Activated CD4-positive, alpha-beta T cell treated with anti-CD3 and anti-CD28 coated beads, Interleukin-2, Interleukin-6, amounts not matched to agents 100 ng/mL and 50 ng/mL, durations not matched to agents 16 hours and 8 hours (primary cell): ENCODE results near the gene CSNK2A3.

ENCODE experiments used
- DNase-seq: peaks from one replicate; pipeline ENCODE4 v3.0.0-alpha.2; 2020

CSNK2A3 gene

DNA sequence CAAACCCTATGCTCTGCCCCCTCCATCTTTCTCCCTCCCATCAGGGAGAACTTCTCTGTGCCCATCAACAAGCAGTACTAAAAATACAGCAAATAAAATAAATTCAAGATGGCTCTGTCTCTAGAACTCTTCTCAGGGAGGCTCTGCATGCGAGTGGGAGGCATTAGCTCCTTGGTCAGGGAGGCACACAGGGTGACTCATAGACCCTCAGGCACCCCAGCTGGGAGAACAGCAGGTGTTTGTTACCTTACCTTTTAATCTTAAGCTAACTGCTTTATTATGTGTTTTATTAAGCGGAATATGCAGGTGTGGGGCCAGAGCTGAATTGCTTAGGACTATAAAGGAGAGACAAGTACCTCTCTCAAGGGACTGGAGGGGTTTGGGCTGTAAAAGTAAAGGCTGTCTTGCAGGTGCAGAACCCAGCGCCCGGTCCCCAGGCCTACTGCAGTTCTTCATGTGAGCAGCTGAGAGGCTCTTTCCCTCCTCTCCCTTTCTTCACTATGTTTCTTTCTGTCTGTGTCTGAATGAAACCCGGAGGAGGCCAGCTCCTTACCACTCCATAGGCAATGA, 20.8 kb downstream of the CSNK2A3 start:
- no peak for DNase-seq

GRCh38 chr11:11329062-11329806, 23.8 kb downstream of the CSNK2A3 start:
- no peak for DNase-seq

- no peak for DNase-seq
Observed at GRCh38 chr11:11324090-11324489, 29.0 kb downstream of the CSNK2A3 start.

DNA sequence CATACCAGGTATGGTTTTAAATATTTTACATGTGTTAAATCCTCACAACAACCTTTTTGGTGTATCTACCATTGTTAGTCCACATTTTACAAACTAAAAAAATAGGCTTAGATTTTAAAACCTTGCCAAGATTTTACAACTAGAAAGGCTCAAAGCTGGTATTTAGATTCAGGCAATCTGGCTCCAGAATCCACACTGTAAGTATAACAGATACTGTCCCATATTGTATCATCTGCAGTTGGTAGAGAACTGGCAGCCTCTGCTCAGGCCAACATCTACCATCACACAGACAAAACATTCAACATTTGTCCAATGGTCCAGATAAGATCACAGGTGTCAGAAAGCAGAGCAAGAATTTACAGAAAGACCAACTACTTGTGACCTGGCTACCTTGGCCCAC, 30.9 kb downstream of the CSNK2A3 start:
- no peak for DNase-seq

- no peak for DNase-seq
Observed at GRCh38 chr11:11320825-11321224, 32.2 kb downstream of the CSNK2A3 start.

- DNase-seq: no peak
Observed at GRCh38 chr11:11318961-11319360, 34.1 kb downstream of the CSNK2A3 start.

GRCh38 chr11:11318461-11318860, 34.6 kb downstream of the CSNK2A3 start:
- no peak for DNase-seq

GRCh38 chr11:11316651-11317230, 36.3 kb downstream of the CSNK2A3 start:
- no peak for DNase-seq

- no peak for DNase-seq
Observed at GRCh38 chr11:11313902-11314692, 39.0 kb downstream of the CSNK2A3 start.

DNA sequence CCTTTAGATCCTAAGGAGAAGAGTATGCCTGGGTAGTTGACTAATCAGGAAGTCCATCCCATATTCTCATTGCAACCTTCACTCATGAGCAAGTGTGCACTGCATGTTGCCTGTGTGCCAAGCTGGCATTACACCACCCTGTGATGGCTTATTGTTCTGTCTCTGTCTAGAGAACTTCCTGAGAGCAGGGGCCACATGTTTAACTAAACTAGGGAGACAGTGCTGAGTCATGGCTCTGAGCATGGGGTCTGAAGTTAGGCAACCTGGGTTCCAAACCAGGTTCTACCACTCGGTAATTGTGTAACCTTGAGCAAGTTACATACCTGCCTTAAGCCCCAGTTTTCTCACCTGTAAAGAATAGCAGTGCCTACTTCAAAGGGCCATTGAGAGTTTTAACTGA, 39.6 kb downstream of the CSNK2A3 start:
- DNase-seq: no peak

GRCh38 chr11:11312738-11313137, 40.3 kb downstream of the CSNK2A3 start:
- DNase-seq: no peak

DNA sequence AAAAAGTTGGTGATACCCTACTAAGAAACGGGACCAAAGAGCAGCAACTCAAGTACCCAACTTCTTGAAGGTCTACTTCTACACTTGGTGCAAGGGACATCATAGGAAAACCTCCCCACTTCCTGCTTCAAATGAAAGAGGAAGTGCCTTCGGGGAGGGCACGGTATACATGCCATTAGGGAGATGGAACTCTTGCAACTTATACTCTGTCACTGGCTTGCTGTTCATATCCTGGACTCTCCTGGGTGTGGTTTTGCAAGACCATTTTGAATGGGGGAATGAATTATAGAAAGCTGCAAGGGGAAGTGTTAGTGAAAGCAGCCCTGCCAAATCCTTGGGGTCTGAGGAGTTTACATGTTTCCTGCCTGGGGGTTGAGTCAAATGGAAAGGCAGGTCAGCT, 41.9 kb downstream of the CSNK2A3 start:
- peak; percentile 3 for DNase-seq

GRCh38 chr11:11309906-11310305, 43.1 kb downstream of the CSNK2A3 start:
- DNase-seq: no peak

- DNase-seq: no peak
Observed at GRCh38 chr11:11308249-11308648, 44.8 kb downstream of the CSNK2A3 start.

GRCh38 chr11:11306855-11307254, 46.2 kb downstream of the CSNK2A3 start:
- DNase-seq: no peak

GRCh38 chr11:11304550-11304949, 48.5 kb downstream of the CSNK2A3 start:
- no peak for DNase-seq

GRCh38 chr11:11302565-11302964, 50.5 kb downstream of the CSNK2A3 start:
- DNase-seq: no peak
